Mesenchymal stem cell (in vitro differentiated cells and primary cell): ENCODE data around the gene GAREM1.

Experiments
- DNase-seq: peaks from one replicate; pipeline ENCODE4 v3.0.0-alpha.2; 2013
- H2AFZ ChIP-seq: one replicate; pipeline ENCODE4 v1.6.1; 2013; ENCODE audit warnings: low read depth, mild to moderate bottlenecking, control low read depth, inconsistent platforms, low read length, moderate library complexity
- H2AK5ac ChIP-seq: 2 replicates; pipeline ENCODE4 v1.6.1; 2013; ENCODE audit warnings: low read length, moderate library complexity, mild to moderate bottlenecking, inconsistent platforms; ENCODE audit not compliant: severe bottlenecking
- H2BK120ac ChIP-seq: one replicate; pipeline ENCODE4 v1.6.1; 2013; ENCODE audit warnings: low read depth, mild to moderate bottlenecking, inconsistent platforms, low read length, moderate library complexity
- H2BK12ac ChIP-seq, 2 experiments: one replicate each; pipeline ENCODE4 v1.6.1; 2013; ENCODE audit warnings: inconsistent platforms in 2 of 2, low read length in 2 of 2, mild to moderate bottlenecking in 2 of 2, moderate library complexity in 2 of 2, control low read depth in 1 of 2
- H2BK15ac ChIP-seq: one replicate; pipeline ENCODE4 v1.6.1; 2013; ENCODE audit warnings: mild to moderate bottlenecking, low read depth, inconsistent platforms; ENCODE audit not compliant: poor library complexity, severe bottlenecking
- H2BK5ac ChIP-seq: 2 replicates; pipeline ENCODE4 v1.6.1; 2013; ENCODE audit warnings: low read depth, mild to moderate bottlenecking, low read length, control low read depth, inconsistent platforms; ENCODE audit not compliant: poor library complexity, severe bottlenecking
- H3K14ac ChIP-seq, 2 experiments: one replicate each; pipeline ENCODE4 v1.6.1; 2013; ENCODE audit warnings: inconsistent platforms in 2 of 2, low read length in 2 of 2, control low read depth in 1 of 2, mild to moderate bottlenecking in 1 of 2, moderate library complexity in 1 of 2
- H3K18ac ChIP-seq, 2 experiments: one replicate each; pipeline ENCODE4 v1.6.1; 2013; ENCODE audit warnings: inconsistent platforms in 2 of 2, low read length in 2 of 2, control low read depth in 1 of 2, low read depth in 1 of 2, mild to moderate bottlenecking in 1 of 2
- H3K23ac ChIP-seq, 2 experiments: one replicate each; pipeline ENCODE4 v1.6.1; 2013; ENCODE audit warnings: inconsistent platforms in 2 of 2, low read length in 2 of 2, mild to moderate bottlenecking in 2 of 2, moderate library complexity in 2 of 2, control low read depth in 1 of 2
- H3K27ac ChIP-seq: 2 replicates; pipeline ENCODE4 v1.5.1; 2013; ENCODE audit warnings: mild to moderate bottlenecking, moderate library complexity, low read length, control low read depth, inconsistent platforms; ENCODE audit not compliant: poor library complexity, severe bottlenecking
- H3K27me3 ChIP-seq, 2 experiments: 2 replicates each; pipeline versions ENCODE4 v1.6.1 to v1.7.0; 2013; ENCODE audit warnings: low read length in 2 of 2, mild to moderate bottlenecking in 2 of 2, moderate library complexity in 2 of 2, control low read depth in 1 of 2, inconsistent platforms in 1 of 2; ENCODE audit not compliant: control insufficient read depth in 1 of 2, insufficient read depth in 1 of 2
- H3K36me3 ChIP-seq, 2 experiments: 2 replicates each; pipeline versions ENCODE4 v1.6.1 to v1.7.0; 2013; ENCODE audit warnings: low read length in 2 of 2, control low read depth in 1 of 2, inconsistent platforms in 1 of 2, low read depth in 1 of 2, mild to moderate bottlenecking in 1 of 2; ENCODE audit not compliant: insufficient read depth in 2 of 2, control insufficient read depth in 1 of 2
- H3K4ac ChIP-seq, 2 experiments: one replicate each; pipeline ENCODE4 v1.6.1; 2013; ENCODE audit warnings: inconsistent platforms in 2 of 2, low read length in 2 of 2, mild to moderate bottlenecking in 2 of 2, moderate library complexity in 2 of 2, control low read depth in 1 of 2, low read depth in 1 of 2
- H3K4me1 ChIP-seq: 2 replicates; pipeline ENCODE4 v1.6.1; 2013; ENCODE audit warnings: low read depth, low read length, control low read depth; ENCODE audit not compliant: control insufficient read depth, insufficient read depth
- H3K4me2 ChIP-seq: 2 replicates; pipeline ENCODE4 v1.6.1; 2013; ENCODE audit warnings: low read length, mild to moderate bottlenecking, inconsistent platforms; ENCODE audit not compliant: poor library complexity, severe bottlenecking
- H3K4me3 ChIP-seq, 2 experiments: 2 replicates each; pipeline versions ENCODE4 v1.5.1 to v1.7.0; 2013; ENCODE audit warnings: low read length in 2 of 2, mild to moderate bottlenecking in 2 of 2, control low read depth in 1 of 2, low read depth in 1 of 2; ENCODE audit not compliant: insufficient read depth in 1 of 2
- H3K79me1 ChIP-seq: replicated peaks from 2 replicates; pipeline ENCODE4 v1.6.1; 2013; ENCODE audit warnings: mild to moderate bottlenecking, control low read depth, low read length, inconsistent platforms; ENCODE audit not compliant: poor library complexity, severe bottlenecking
- H3K9ac ChIP-seq: 2 replicates; pipeline ENCODE4 v1.7.0; 2013; ENCODE audit warnings: mild to moderate bottlenecking, low read length, moderate library complexity
- H3K9me3 ChIP-seq: 2 replicates; pipeline ENCODE4 v1.7.0; 2013; ENCODE audit warnings: mild to moderate bottlenecking, low read length; ENCODE audit not compliant: control insufficient read depth
- H4K8ac ChIP-seq: one replicate; pipeline ENCODE4 v1.6.1; 2013; ENCODE audit warnings: inconsistent platforms, mild to moderate bottlenecking, low read length, moderate library complexity
- H4K91ac ChIP-seq: one replicate; pipeline ENCODE4 v1.6.1; 2013; ENCODE audit warnings: mild to moderate bottlenecking, low read length, inconsistent platforms
- WGBS: methylation state at CpG from one replicate; pipeline ENCODE4 v1.1.7; 2013; ENCODE audit warnings: mixed read lengths; 5-methylcytosine and 5-hydroxymethylcytosine counted together

The GAREM1 gene

GRCh38 chr18:32337821-32338220 lies 132.9 kb downstream of the GAREM1 start:
- H3K18ac ChIP-seq, result no peak overlapping the region
- no peak overlapping the region for H3K4me2 ChIP-seq
- H3K9ac ChIP-seq, result no peak overlapping the region
- H2BK120ac ChIP-seq, result no peak overlapping the region
- H2BK15ac ChIP-seq, result no peak overlapping the region
- H3K4ac ChIP-seq, result no peak overlapping the region
- no peak for DNase-seq
- H4K91ac ChIP-seq, result no peak overlapping the region
- no peak overlapping the region for H2AK5ac ChIP-seq
- no peak overlapping the region for H4K8ac ChIP-seq
- no peaks in the 10 kb centered on the region for H3K36me3 ChIP-seq
- no peak overlapping the region for H2BK12ac ChIP-seq
- no peaks in the 10 kb centered on the region for H3K4me1 ChIP-seq
- no peak overlapping the region for H2BK5ac ChIP-seq
- H3K4me3 ChIP-seq, result no peak overlapping the region
- no peak overlapping the region for H3K23ac ChIP-seq
- H3K27me3 ChIP-seq, result no peaks in the 10 kb centered on the region
- H3K79me1 ChIP-seq, result peaks cover 2% of the 10 kb centered on the region
- H3K14ac ChIP-seq, result no peak overlapping the region
- H2AFZ ChIP-seq, result no peak overlapping the region
- no peak overlapping the region for H3K27ac ChIP-seq
- H3K9me3 ChIP-seq, result no peaks in the 10 kb centered on the region
- 97% methylated on average over 5 of the region's 8 CpGs for WGBS

GRCh38 chr18:32337347-32337746 lies 133.3 kb downstream of the GAREM1 start:
- Histone ChIP-seq H3K4me1 (no peaks in the 10 kb centered on the region), H3K27me3 (no peaks in the 10 kb centered on the region), H3K9ac (no peak overlapping the region), H3K27ac (no peak overlapping the region), H2BK120ac (no peak overlapping the region), H3K23ac (no peak overlapping the region), H2BK15ac (no peak overlapping the region), H2AFZ (no peak overlapping the region), H3K4me3 (no peak overlapping the region), H3K79me1 (peaks cover 2% of the 10 kb centered on the region), H2AK5ac (no peak overlapping the region), H3K4ac (no peak overlapping the region), H4K91ac (no peak overlapping the region), H3K18ac (no peak overlapping the region), H3K4me2 (no peak overlapping the region), H4K8ac (no peak overlapping the region), H3K36me3 (no peaks in the 10 kb centered on the region), H3K9me3 (no peaks in the 10 kb centered on the region), H3K14ac (no peak overlapping the region), H2BK12ac (no peak overlapping the region), H2BK5ac (no peak overlapping the region)
- 94% methylated on average over 7 of the region's 7 CpGs for WGBS
- DNase-seq, result no peak

- H3K14ac ChIP-seq, result no peak overlapping the region
- no peak overlapping the region for H3K4ac ChIP-seq
- peaks cover under 1% of the 10 kb centered on the region for H3K79me1 ChIP-seq
- H3K27me3 ChIP-seq, result no peaks in the 10 kb centered on the region
- H3K4me1 ChIP-seq, result no peaks in the 10 kb centered on the region
- no peak overlapping the region for H2BK15ac ChIP-seq
- WGBS, result 80% methylated on average over 4 of the region's 4 CpGs
- no peak overlapping the region for H3K23ac ChIP-seq
- no peak overlapping the region for H3K18ac ChIP-seq
- DNase-seq, result no peak
- H4K8ac ChIP-seq, result no peak overlapping the region
- H2AK5ac ChIP-seq, result no peak overlapping the region
- H2AFZ ChIP-seq, result no peak overlapping the region
- no peak overlapping the region for H3K4me3 ChIP-seq
- H3K27ac ChIP-seq, result no peak overlapping the region
- H4K91ac ChIP-seq, result no peak overlapping the region
- no peaks in the 10 kb centered on the region for H3K9me3 ChIP-seq
- no peak overlapping the region for H2BK5ac ChIP-seq
- H3K36me3 ChIP-seq, result no peaks in the 10 kb centered on the region
- no peak overlapping the region for H3K9ac ChIP-seq
- H2BK120ac ChIP-seq, result no peak overlapping the region
- H2BK12ac ChIP-seq, result no peak overlapping the region
- no peak overlapping the region for H3K4me2 ChIP-seq
These were observed 135.5 kb downstream of the GAREM1 start for GRCh38 chr18:32335228-32335627.

GRCh38 chr18:32333781-32334180 lies 136.9 kb downstream of the GAREM1 start:
- no peaks in the 10 kb centered on the region for H3K36me3 ChIP-seq
- no peak overlapping the region for H3K4me3 ChIP-seq
- H2BK120ac ChIP-seq, result no peak overlapping the region
- WGBS, result 96% methylated on average over 5 of the region's 7 CpGs
- H4K91ac ChIP-seq, result no peak overlapping the region
- no peak for DNase-seq
- H3K23ac ChIP-seq, result no peak overlapping the region
- H2AFZ ChIP-seq, result no peak overlapping the region
- no peak overlapping the region for H4K8ac ChIP-seq
- H2BK15ac ChIP-seq, result no peak overlapping the region
- no peak overlapping the region for H2AK5ac ChIP-seq
- H2BK12ac ChIP-seq, result no peak overlapping the region
- H2BK5ac ChIP-seq, result no peak overlapping the region
- H3K14ac ChIP-seq, result no peak overlapping the region
- no peaks in the 10 kb centered on the region for H3K27me3 ChIP-seq
- no peak overlapping the region for H3K18ac ChIP-seq
- H3K4me1 ChIP-seq, result no peaks in the 10 kb centered on the region
- no peaks in the 10 kb centered on the region for H3K9me3 ChIP-seq
- H3K4ac ChIP-seq, result no peak overlapping the region
- H3K9ac ChIP-seq, result no peak overlapping the region
- H3K27ac ChIP-seq, result no peak overlapping the region
- no peaks in the 10 kb centered on the region for H3K79me1 ChIP-seq
- no peak overlapping the region for H3K4me2 ChIP-seq
